ENCODE measurements around the gene CDH23.

- no peak for TF ChIP-seq CTCF (IDR thresholded peaks at IDR 0.05)
- no peak for TF ChIP-seq ZFX (IDR thresholded peaks at IDR 0.05; ENCODE audit: borderline replicate concordance)
Measured at GRCh38 chr10:71795248-71795647, 398.5 kb downstream of the CDH23 start.

Data from 22Rv1 (cell line).